ENCODE measurements around the gene AAK1. TPM values are rescaled to one million over a fixed set of nuclear protein-coding genes. Genes with fewer than 3 reads are reported as not detected.

The AAK1 gene
- total and polyA plus RNA-seq, 2 of the 13 experiments (the other 11 are each of a cell fraction or from before 2014, with no cell fraction given), result 9.8 to 10.3 TPM

- TF ChIP-seq IRF9 (CRISPR knock-in tag; IDR thresholded peaks at IDR 0.05; ENCODE audit: borderline replicate concordance) (peak; percentile 57; the same call in 1 of the 2 replicates), E2F2 (CRISPR knock-in tag; IDR thresholded peaks at IDR 0.05; ENCODE audit: borderline replicate concordance) (no peak), NR3C1 (CRISPR knock-in tag; IDR thresholded peaks at IDR 0.05) (no peak), CEBPG (CRISPR knock-in tag; IDR thresholded peaks at IDR 0.05) (peak; percentile 64), SRSF9 (IDR thresholded peaks at IDR 0.05; ENCODE audit: borderline replicate concordance, insufficient read depth, low read depth, low read length, poor library complexity, severe bottlenecking) (no peak), ZBTB4 (CRISPR knock-in tag; IDR thresholded peaks at IDR 0.05; ENCODE audit: borderline replicate concordance) (peak; percentile 88; the same call in 1 of the 2 replicates), RBM22 (optimal IDR thresholded peaks at IDR 0.05; ENCODE audit: low read length) (no peak), GABPA (IDR thresholded peaks at IDR 0.05; ENCODE audit: low read depth, low read length) (no peak), GABPA (CRISPR knock-in tag; IDR thresholded peaks at IDR 0.05; ENCODE audit: low read depth) (peak; percentile 39; the same call in 1 of the 2 replicates), ZBTB2 (CRISPR knock-in tag; IDR thresholded peaks at IDR 0.05; ENCODE audit: low read depth) (no peak), GATA4 (IDR thresholded peaks at IDR 0.05; ENCODE audit: borderline replicate concordance, low read depth) (peak; percentile 74), ZNF740 (CRISPR knock-in tag; IDR thresholded peaks at IDR 0.05) (peak; percentile 60; the same call in 1 of the 2 replicates), ZNF710 (CRISPR knock-in tag; IDR thresholded peaks at IDR 0.05; ENCODE audit: borderline replicate concordance) (no peak; the same call in 1 of the 2 replicates), CC2D1A (CRISPR knock-in tag; IDR thresholded peaks at IDR 0.05) (peak; percentile 97), ZNF549 (CRISPR knock-in tag; IDR thresholded peaks at IDR 0.05) (no peak), MNT (IDR thresholded peaks at IDR 0.05) (no peak), ZNF713 (CRISPR knock-in tag; IDR thresholded peaks at IDR 0.05) (0 out of 2 replicates have a peak, but pooled peaks have one; percentile 52)
Observed at GRCh38 chr2:69436938-69437750, 206.4 kb downstream of the AAK1 start, which contains the start of gene NFU1 (continued).
